PC-9 (cell line): ENCODE data around the gene ABCA7. TPM values are rescaled to one million over a fixed set of nuclear protein-coding genes. Genes with fewer than 3 reads are reported as not detected.

Experiments used
- BruUV-seq: library from RNA; stranded (reverse); fragments of 400-500 nt; replicated peaks from 2 replicates; lab custom pipeline; 2021; lab: Mats Ljungman, UMichigan
- CTCF ChIA-PET: fragments of 300-600 bp; sonication (Branson Sonifier 250); formaldehyde crosslinking; loops from one replicate; lab custom pipeline; 2022; ENCODE audit warnings: antibody characterized with exemption; lab: Charles Lee
- POLR2A ChIA-PET: fragments of 300-600 bp; sonication (Branson Sonifier 250); formaldehyde crosslinking; loops from one replicate; lab custom pipeline; 2022; ENCODE audit warnings: antibody characterized with exemption; ENCODE audit not compliant: unreplicated experiment; lab: Charles Lee
- DNase-seq, 2 experiments: peaks; one replicate each; pipeline versions ENCODE4 v3.0.0 to v3.0.0-alpha.2; 2015 to 2022; ENCODE audit warnings: mixed read lengths in 1 of 2
- H2AFZ ChIP-seq: fragments of 200-600 bp; sonication (generic); 2 replicates; pipeline ENCODE4 v1.8.1; 2017; ENCODE audit warnings: antibody characterized with exemption
- H3F3A ChIP-seq: fragments of 200-600 bp; sonication (generic); 2 replicates; pipeline ENCODE4 v1.8.1; 2017; ENCODE audit warnings: antibody characterized with exemption, mild to moderate bottlenecking, low read depth; ENCODE audit not compliant: insufficient read depth
- H3K27ac ChIP-seq: fragments of 200-600 bp; sonication (generic); 2 replicates; pipeline ENCODE4 v1.6.1; 2016; ENCODE audit warnings: mixed run types
- H3K27me3 ChIP-seq: fragments of 200-600 bp; sonication (generic); 2 replicates; pipeline ENCODE4 v1.6.1; 2016; ENCODE audit warnings: low read depth, mixed run types; ENCODE audit not compliant: insufficient read depth
- H3K36me3 ChIP-seq: fragments of 200-600 bp; sonication (generic); 2 replicates; pipeline ENCODE4 v1.6.1; 2016; ENCODE audit warnings: low read depth, mixed run types
- H3K4me1 ChIP-seq: fragments of 200-600 bp; sonication (generic); replicated peaks from 2 replicates; pipeline ENCODE4 v1.6.1; 2016; ENCODE audit warnings: mixed run types; ENCODE audit not compliant: insufficient read depth
- H3K4me2 ChIP-seq: fragments of 200-600 bp; sonication (generic); 2 replicates; pipeline ENCODE4 v1.6.1; 2017; ENCODE audit warnings: mixed run types
- H3K4me3 ChIP-seq: fragments of 200-600 bp; sonication (generic); 2 replicates; pipeline ENCODE4 v1.6.1; 2016; ENCODE audit warnings: mixed run types
- H3K79me2 ChIP-seq: fragments of 200-600 bp; sonication (generic); 2 replicates; pipeline ENCODE4 v1.6.1; 2017; ENCODE audit warnings: low read depth, mixed run types
- H3K9me2 ChIP-seq: fragments of 200-600 bp; sonication (generic); 2 replicates; pipeline ENCODE4 v1.8.1; 2017; ENCODE audit warnings: mild to moderate bottlenecking; ENCODE audit not compliant: insufficient read depth
- H3K9me3 ChIP-seq: fragments of 200-600 bp; sonication (generic); 2 replicates; pipeline ENCODE4 v1.8.1; 2016; ENCODE audit warnings: low read depth; ENCODE audit not compliant: insufficient read depth
- H4K20me1 ChIP-seq: fragments of 200-600 bp; sonication (generic); 2 replicates; pipeline ENCODE4 v1.8.1; 2017; ENCODE audit not compliant: insufficient read depth
- EZH2 ChIP-seq: fragments of 200-600 bp; sonication (generic); IDR thresholded peaks from 2 replicates; pipeline ENCODE4 v1.8.0; 2017; ENCODE audit warnings: antibody characterized with exemption, low read depth
- intact Hi-C: fragments of 100-400 bp; cut with micrococcal nuclease; formaldehyde crosslinking; loops from one replicate; pipeline ENCODE4 v1.10.0; 2022; ENCODE audit not compliant: unreplicated experiment
- total RNA-seq: library from RNA; stranded (reverse); gene quantifications from 2 replicates; pipeline ENCODE4 v1.2.3, GENCODE V29; 2021
- TF ChIP-seq, protein P1 (sequence below): fragments of 200-600 bp; sonication (generic); conservative IDR thresholded peaks from 2 replicates; pipeline ENCODE4 v1.6.1; 2017; ENCODE audit warnings: mixed run types, antibody characterized with exemption, mild to moderate bottlenecking, moderate library complexity

ABCA7 gene
- total RNA-seq, 1 experiment from 2014 or later: 29.9 TPM

DNA sequence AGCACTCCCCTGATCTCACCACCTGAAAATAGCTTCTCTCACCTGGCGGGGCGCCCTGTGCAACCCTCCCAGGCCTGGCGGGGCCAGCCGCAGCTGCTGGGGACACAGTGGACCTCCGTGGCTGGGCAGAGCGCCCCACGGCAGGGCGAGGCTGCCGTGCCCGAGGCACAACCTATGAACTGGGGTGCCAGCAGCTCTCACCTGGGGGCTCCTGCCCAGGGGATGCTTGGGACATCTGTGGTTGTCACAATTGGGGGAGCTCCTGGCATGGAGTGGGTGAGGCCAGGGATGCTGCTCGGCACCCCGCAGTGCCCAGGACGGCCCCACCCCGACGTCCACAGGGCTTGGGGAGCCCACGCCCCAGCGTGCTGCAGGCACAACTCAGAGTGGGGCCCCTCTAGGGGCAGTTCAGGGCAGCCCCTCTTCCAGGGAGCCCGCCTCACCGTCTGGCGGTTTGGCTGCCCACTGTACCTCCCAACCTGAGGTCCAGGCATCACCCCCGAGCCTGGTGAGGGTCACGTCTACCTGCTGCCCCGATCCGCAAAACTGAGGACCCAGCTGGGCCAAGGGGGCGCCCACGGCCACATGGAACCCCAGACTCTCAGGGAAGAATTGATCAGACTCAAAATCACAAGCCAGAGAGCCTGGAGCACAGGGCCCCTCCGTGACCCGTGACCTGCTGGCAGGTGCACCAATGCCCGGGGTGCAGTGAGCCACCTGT lies 24.7 kb upstream of the ABCA7 start:
- Histone ChIP-seq H3K9me3 (no peaks in the 10 kb centered on the region), H3K79me2 (peaks cover 63% of the 10 kb centered on the region), H3K4me2 (no peak overlapping the region), H2AFZ (no peak overlapping the region), H3K9me2 (no peaks in the 10 kb centered on the region), H3K4me1 (peaks cover 37% of the 10 kb centered on the region), H3K4me3 (no peak overlapping the region), H3F3A (peaks cover 8% of the 10 kb centered on the region), H3K27me3 (no peaks in the 10 kb centered on the region), H3K27ac (no peak overlapping the region), H3K36me3 (no peaks in the 10 kb centered on the region), H4K20me1 (peaks cover 75% of the 10 kb centered on the region)
- intact Hi-C loops: no loop called here
- TF ChIP-seq EZH2: no peak
- TF ChIP-seq, protein P1, sequence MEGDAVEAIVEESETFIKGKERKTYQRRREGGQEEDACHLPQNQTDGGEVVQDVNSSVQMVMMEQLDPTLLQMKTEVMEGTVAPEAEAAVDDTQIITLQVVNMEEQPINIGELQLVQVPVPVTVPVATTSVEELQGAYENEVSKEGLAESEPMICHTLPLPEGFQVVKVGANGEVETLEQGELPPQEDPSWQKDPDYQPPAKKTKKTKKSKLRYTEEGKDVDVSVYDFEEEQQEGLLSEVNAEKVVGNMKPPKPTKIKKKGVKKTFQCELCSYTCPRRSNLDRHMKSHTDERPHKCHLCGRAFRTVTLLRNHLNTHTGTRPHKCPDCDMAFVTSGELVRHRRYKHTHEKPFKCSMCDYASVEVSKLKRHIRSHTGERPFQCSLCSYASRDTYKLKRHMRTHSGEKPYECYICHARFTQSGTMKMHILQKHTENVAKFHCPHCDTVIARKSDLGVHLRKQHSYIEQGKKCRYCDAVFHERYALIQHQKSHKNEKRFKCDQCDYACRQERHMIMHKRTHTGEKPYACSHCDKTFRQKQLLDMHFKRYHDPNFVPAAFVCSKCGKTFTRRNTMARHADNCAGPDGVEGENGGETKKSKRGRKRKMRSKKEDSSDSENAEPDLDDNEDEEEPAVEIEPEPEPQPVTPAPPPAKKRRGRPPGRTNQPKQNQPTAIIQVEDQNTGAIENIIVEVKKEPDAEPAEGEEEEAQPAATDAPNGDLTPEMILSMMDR: no peak
- ChIA-PET CTCF (no interaction called here), POLR2A (no interaction called here)
- no TSS peak for BruUV-seq
- no peak for DNase-seq

GRCh38 chr19:1015782-1016646 lies 23.9 kb upstream of the ABCA7 start:
- Histone ChIP-seq H3F3A (peaks cover 8% of the 10 kb centered on the region), H3K36me3 (no peaks in the 10 kb centered on the region), H3K27ac (0 out of 2 replicates have a peak overlapping the region, but pooled peaks have one; percentile 46), H3K4me3 (no peak overlapping the region), H4K20me1 (peaks cover 75% of the 10 kb centered on the region), H3K79me2 (peaks cover 69% of the 10 kb centered on the region), H3K9me2 (no peaks in the 10 kb centered on the region), H2AFZ (no peak overlapping the region), H3K9me3 (no peaks in the 10 kb centered on the region), H3K27me3 (no peaks in the 10 kb centered on the region), H3K4me2 (peak overlapping the region; percentile 95), H3K4me1 (peaks cover 37% of the 10 kb centered on the region)
- CTCF ChIA-PET: no interaction called here
- POLR2A ChIA-PET: interaction anchor here (0.7 kb wide), 1 partner anchor 88 kb away, joined by 3 read pairs; the partner anchor contains the start of gene GPX4
- TF ChIP-seq EZH2: no peak
- TF ChIP-seq, protein P1: no peak
- intact Hi-C loops: loop anchor here (2.0 kb wide), 1 partner anchor 87 kb away; the partner anchor contains the start of gene GPX4
- DNase-seq: no peak
- BruUV-seq: no TSS peak

DNA sequence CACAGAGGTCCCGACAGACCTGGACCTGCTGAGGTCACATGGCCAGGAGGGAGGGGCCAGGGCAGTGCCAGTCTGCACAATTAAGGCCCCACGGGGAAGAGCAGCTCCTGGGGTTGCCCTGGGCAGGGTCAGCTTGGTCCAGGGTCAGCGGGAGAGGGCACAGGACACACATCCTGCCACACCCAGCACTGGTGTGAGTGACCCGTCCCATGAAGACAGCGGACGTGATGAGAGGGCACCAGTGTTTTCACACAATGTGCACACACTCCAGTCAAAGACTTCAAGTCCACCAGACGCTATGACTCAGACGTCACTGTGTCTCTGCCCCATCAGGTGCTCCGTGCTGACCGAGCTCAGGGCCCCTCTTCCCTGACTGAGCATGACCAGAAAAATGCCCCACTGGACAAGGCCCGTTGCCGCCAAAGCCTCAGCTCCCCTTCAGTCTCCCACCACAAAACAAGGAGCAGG lies 23.2 kb upstream of the ABCA7 start:
- Histone ChIP-seq H3K79me2 (peaks cover 69% of the 10 kb centered on the region), H3K9me2 (no peaks in the 10 kb centered on the region), H3K36me3 (no peaks in the 10 kb centered on the region), H3F3A (peaks cover 9% of the 10 kb centered on the region), H3K9me3 (no peaks in the 10 kb centered on the region), H4K20me1 (peaks cover 75% of the 10 kb centered on the region), H2AFZ (no peak overlapping the region), H3K27me3 (no peaks in the 10 kb centered on the region), H3K4me3 (peak overlapping the region; percentile 36; the same call in 1 of the 2 replicates), H3K4me1 (peaks cover 37% of the 10 kb centered on the region), H3K27ac (peak overlapping the region; percentile 46), H3K4me2 (peak overlapping the region; percentile 95)
- intact Hi-C loops: loop anchor here (2.0 kb wide), 1 partner anchor 86 kb away; the partner anchor contains the start of gene GPX4
- TF ChIP-seq, protein P1: no peak
- TF ChIP-seq EZH2: no peak
- CTCF ChIA-PET: interaction anchor here (0.6 to 1.0 kb wide), 2 partner anchors 15 to 174 kb away, joined by 4 to 5 read pairs; no protein-coding TSS in a partner anchor
- peak in 1 of 2 experiments; percentile 71 for DNase-seq
- POLR2A ChIA-PET: interaction anchor here (0.7 kb wide), 1 partner anchor 87 kb away, joined by 3 read pairs; the partner anchor contains the start of gene GPX4
- BruUV-seq: no TSS peak
